ENCODE results near the gene CDH23. TPM values are rescaled to one million over a fixed set of nuclear protein-coding genes. Genes with fewer than 3 reads are reported as not detected.
"Not testable (repeated sequence)": the region's sequence is repeated elsewhere in the genome, so short reads cannot be mapped to it uniquely, and the experiment has no call there.

The CDH23 gene
- 1 to 10 TPM; 4.7 to 8.0 TPM for total RNA-seq
- long read RNA-seq, partial matches to known transcripts = 0 of 2 reads
- long read RNA-seq, other reads (novel, unspliced or antisense) = 2 of 2 reads

- peak; percentile 63 to 84 for ATAC-seq
- intact Hi-C loops (cut with DNase I) = loop anchor here (1.0 to 10.0 kb wide), 3 partner anchors 173 to 418 kb away; no protein-coding TSS in a partner anchor
- DNase-seq = peak; percentile 62
Observed at GRCh38 chr10:71396711-71397295, at the start of gene CDH23. Gene CDH23, plus strand, starts transcription at chr10:71396920. Its CDS starts 42,912 bp downstream, at chr10:71439832.

GRCh38 chr10:71347587-71348395, 48.9 kb upstream of the CDH23 start:
- ATAC-seq = no peak
- intact Hi-C loops (cut with DNase I) = no loop called here
- DNase-seq = no peak

GRCh38 chr10:71348850-71349249, 47.9 kb upstream of the CDH23 start:
- DNase-seq (no peak), ATAC-seq (no peak)
- intact Hi-C loops (cut with DNase I) = no loop called here

- ATAC-seq (no peak), DNase-seq (no peak)
- intact Hi-C loops (cut with DNase I) = no loop called here
Observed at GRCh38 chr10:71349406-71349805, 47.3 kb upstream of the CDH23 start.

- ATAC-seq (no peak), DNase-seq (no peak)
- intact Hi-C loops (cut with DNase I) = no loop called here
Observed at GRCh38 chr10:71351087-71351486, 45.6 kb upstream of the CDH23 start.

GRCh38 chr10:71351628-71352319, 44.9 kb upstream of the CDH23 start:
- intact Hi-C loops (cut with DNase I) = no loop called here
- DNase-seq (peak; percentile 51), ATAC-seq (peak in 1 of 2 donors; percentile 41)

GRCh38 chr10:71353639-71354038, 43.1 kb upstream of the CDH23 start:
- no peak for ATAC-seq
- intact Hi-C loops (cut with DNase I) = no loop called here
- DNase-seq = no peak

GRCh38 chr10:71354776-71355175, 41.9 kb upstream of the CDH23 start:
- ATAC-seq = no peak
- intact Hi-C loops (cut with DNase I) = no loop called here
- DNase-seq = no peak

- intact Hi-C loops (cut with DNase I) = no loop called here
- no peak for DNase-seq
- no peak for ATAC-seq
Observed at GRCh38 chr10:71355886-71356285, 40.8 kb upstream of the CDH23 start.

- DNase-seq (no peak), ATAC-seq (peak; percentile 18 to 47)
- intact Hi-C loops (cut with DNase I) = no loop called here
Observed at GRCh38 chr10:71357792-71358265, 38.9 kb upstream of the CDH23 start.

GRCh38 chr10:71358277-71358676, 38.4 kb upstream of the CDH23 start:
- DNase-seq = no peak
- intact Hi-C loops (cut with DNase I) = no loop called here
- ATAC-seq = peak in 1 of 2 donors; percentile 58

GRCh38 chr10:71358906-71359305, 37.8 kb upstream of the CDH23 start:
- ATAC-seq; DNase-seq; intact Hi-C loops (cut with DNase I): not testable (repeated sequence)

GRCh38 chr10:71359364-71360046, 37.2 kb upstream of the CDH23 start:
- intact Hi-C loops (cut with DNase I) = no loop called here
- DNase-seq (peak; percentile 64), ATAC-seq (peak; percentile 75 to 80)

GRCh38 chr10:71360735-71361134, 36.0 kb upstream of the CDH23 start:
- no peak for DNase-seq
- no peak for ATAC-seq
- intact Hi-C loops (cut with DNase I) = no loop called here

GRCh38 chr10:71361581-71361980, 35.1 kb upstream of the CDH23 start:
- intact Hi-C loops (cut with DNase I) = no loop called here
- DNase-seq (no peak), ATAC-seq (no peak)

GRCh38 chr10:71362141-71362540, 34.6 kb upstream of the CDH23 start:
- DNase-seq (no peak), ATAC-seq (no peak)
- intact Hi-C loops (cut with DNase I) = no loop called here

- intact Hi-C loops (cut with DNase I) = no loop called here
- ATAC-seq (no peak), DNase-seq (no peak)
Observed at GRCh38 chr10:71363936-71364335, 32.8 kb upstream of the CDH23 start.

- no peak for ATAC-seq
- intact Hi-C loops (cut with DNase I) = no loop called here
- no peak for DNase-seq
Observed at GRCh38 chr10:71365366-71365765, 31.4 kb upstream of the CDH23 start.

- ATAC-seq (no peak), DNase-seq (no peak)
- intact Hi-C loops (cut with DNase I) = no loop called here
Observed at GRCh38 chr10:71366690-71367089, 30.0 kb upstream of the CDH23 start.
